Activated naive CD4-positive, alpha-beta T cell (primary cell): ENCODE results near the gene HDAC8.

Experiments used
- DNase-seq, 4 experiments: peaks; one replicate each; lab custom pipeline; 2025; lab: John Stamatoyannopoulos, UW

HDAC8 gene

GRCh38 chrX:72316408-72317110, 256.1 kb downstream of the HDAC8 start:
- DNase-seq: no peak

GRCh38 chrX:72314881-72315280, 257.8 kb downstream of the HDAC8 start:
- DNase-seq: no peak

GRCh38 chrX:72313707-72314641, 258.7 kb downstream of the HDAC8 start:
- DNase-seq: no peak

- no peak for DNase-seq
Observed at GRCh38 chrX:72312311-72312940, 260.2 kb downstream of the HDAC8 start.

- no peak for DNase-seq
Observed at GRCh38 chrX:72309297-72310071, 263.2 kb downstream of the HDAC8 start.

GRCh38 chrX:72308566-72309296, 263.9 kb downstream of the HDAC8 start:
- peak in 1 of 4 experiments; percentile 1 for DNase-seq

GRCh38 chrX:72308209-72308565, 264.5 kb downstream of the HDAC8 start:
- DNase-seq: no peak

GRCh38 chrX:72307646-72308051, 265.0 kb downstream of the HDAC8 start:
- no peak for DNase-seq

- DNase-seq: peak in 1 of 4 experiments; percentile 5
Observed at GRCh38 chrX:72306851-72307645, 265.6 kb downstream of the HDAC8 start.

- no peak for DNase-seq
Observed at GRCh38 chrX:72306085-72306801, 266.4 kb downstream of the HDAC8 start.

- peak in 1 of 4 experiments; percentile 1 for DNase-seq
Observed at GRCh38 chrX:72305286-72306084, 267.2 kb downstream of the HDAC8 start, which contains the start of gene CITED1. CITED1 (minus strand) TSS chrX:72305914; CDS start chrX:72302869, 3,045 bp downstream.

- no peak for DNase-seq
Observed at GRCh38 chrX:72304877-72305276, 267.8 kb downstream of the HDAC8 start.

GRCh38 chrX:72301781-72302180, 270.9 kb downstream of the HDAC8 start:
- no peak for DNase-seq

- no peak for DNase-seq
Observed at GRCh38 chrX:72299891-72300630, 272.6 kb downstream of the HDAC8 start.

GRCh38 chrX:72297953-72298730, 274.5 kb downstream of the HDAC8 start:
- DNase-seq: peak in 1 of 4 experiments; percentile 0

GRCh38 chrX:72296991-72297390, 275.7 kb downstream of the HDAC8 start:
- DNase-seq: no peak

GRCh38 chrX:72295745-72296144, 276.9 kb downstream of the HDAC8 start:
- DNase-seq: no peak
